Testis (tissue), 3 donors: ENCODE data around the gene ABL2. TPM values are rescaled to one million over a fixed set of nuclear protein-coding genes. Genes with fewer than 3 reads are reported as not detected.
A peak's percentile ranks its signal among the peaks of the same experiment; 100 is the strongest.

Experiments
- DNase-seq: peaks from one replicate; pipeline ENCODE4 v3.0.0-alpha.2; 2019
- H3K27ac ChIP-seq, 2 donors: fragments of 200-600 bp; sonication (generic); one replicate each; pipeline ENCODE4 v1.5.1; 2019
- H3K27me3 ChIP-seq: fragments of 200-600 bp; sonication (generic); one replicate; pipeline ENCODE4 v1.5.1; 2019
- H3K36me3 ChIP-seq: fragments of 200-600 bp; sonication (generic); one replicate; pipeline ENCODE4 v1.5.1; 2017; ENCODE audit warnings: low read depth; ENCODE audit errors: missing control alignments
- H3K4me1 ChIP-seq: fragments of 200-600 bp; sonication (generic); one replicate; pipeline ENCODE4 v1.5.1; 2019
- H3K4me3 ChIP-seq, 2 donors: fragments of 200-600 bp; sonication (generic); one replicate each; pipeline ENCODE4 v1.5.1; 2017 to 2019
- H3K9me3 ChIP-seq: fragments of 200-600 bp; sonication (generic); one replicate; pipeline ENCODE4 v1.5.1; 2017
- CTCF ChIP-seq, 3 experiments: fragments of 450-650 bp in 2 of 3; fragments of 200-600 bp in 1 of 3; sonication (generic) in 1 of 3; IDR thresholded peaks; one replicate each; pipeline ENCODE4 v1.5.1; 2016 to 2019; ENCODE audit warnings: antibody characterized with exemption in 3 of 3, mild to moderate bottlenecking in 2 of 3, moderate library complexity in 1 of 3
- POLR2A ChIP-seq: fragments of 450-650 bp; IDR thresholded peaks from one replicate; pipeline ENCODE4 v1.6.1; 2017; ENCODE audit warnings: antibody characterized with exemption, mild to moderate bottlenecking, moderate library complexity
- WGBS, 2 donors: methylation state at CpG; one replicate each; pipeline ENCODE4 v1.1.5; 2018; 5-methylcytosine and 5-hydroxymethylcytosine counted together
- intact Hi-C: fragments of 100-400 bp; cut with DNase I; formaldehyde crosslinking; loops from one replicate; pipeline ENCODE4 v1.15.1; 2023; ENCODE audit warnings: low total_unique reads
- polyA plus RNA-seq: library from polyadenylated mRNA; stranded (reverse); fragments of 350-450 nt; fragmentation: Illumina TruSeq; extraction: RNeasy Lipid Tissue Mini Kit (QIAGEN cat#74804); gene quantifications from one replicate; pipeline ENCODE4 v1.2.3, GENCODE V29; 2014; ENCODE audit warnings: low read depth, low replicate concordance; ENCODE audit not compliant: insufficient read depth
- total RNA-seq, 2 donors: library from RNA; depleted of rRNA; stranded (reverse); fragments of >200 nt; gene quantifications; one replicate each; pipeline ENCODE4 v1.2.3, GENCODE V29; 2016

Gene ABL2
- total and polyA plus RNA-seq, 3 donors from 2014 or later = 12.4 to 22.9 (median 21.9) TPM

- Histone ChIP-seq H3K36me3 (no peaks in the 10 kb centered on the region), H3K4me1 (no peaks in the 10 kb centered on the region), H3K9me3 (no peaks in the 10 kb centered on the region), H3K27me3 (no peaks in the 10 kb centered on the region), H3K27ac (no peak overlapping the region), H3K4me3 (no peak overlapping the region)
- no peak for DNase-seq
- TF ChIP-seq POLR2A = no peak
- peak in 1 of 3 experiments; percentile 11 for TF ChIP-seq CTCF (IDR thresholded peaks at IDR 0.05)
- WGBS, 2 donors = 63 to 64% methylated on average over 2 of the region's 2 CpGs
- intact Hi-C loops = loop anchor here (10.0 kb wide), 1 partner anchor 109 kb away; the partner anchor contains the start of gene TOR3A
These were observed 35.4 kb downstream of the ABL2 start for GRCh38 chr1:179194068-179194537.

DNA sequence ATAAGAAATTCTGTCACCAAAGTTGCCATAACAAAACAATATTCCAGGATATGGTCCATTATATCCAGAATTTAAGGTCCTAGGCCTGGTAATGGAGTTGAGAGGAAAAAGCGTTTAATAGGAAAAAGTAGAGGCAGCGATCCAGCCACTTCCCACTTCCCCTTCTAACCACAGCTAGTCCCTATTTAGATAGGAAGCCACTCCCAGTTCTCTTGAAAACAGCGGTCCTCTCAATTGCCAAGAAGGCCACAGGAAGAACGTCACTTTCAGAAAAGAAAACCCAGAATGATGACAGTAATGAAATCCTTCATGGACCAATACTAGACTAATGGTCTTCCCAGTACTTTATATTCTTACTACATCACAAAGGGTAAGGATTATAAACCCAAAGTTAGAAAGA is 38.6 kb downstream of the ABL2 start:
- Histone ChIP-seq H3K36me3 (no peaks in the 10 kb centered on the region), H3K27ac (no peak overlapping the region), H3K9me3 (no peaks in the 10 kb centered on the region), H3K4me3 (no peak overlapping the region), H3K4me1 (no peaks in the 10 kb centered on the region), H3K27me3 (no peaks in the 10 kb centered on the region)
- intact Hi-C loops = loop anchor here (10.0 kb wide), 1 partner anchor 106 kb away; the partner anchor contains the start of gene TOR3A
- DNase-seq = no peak
- TF ChIP-seq CTCF (IDR thresholded peaks at IDR 0.05) (no peak), POLR2A (no peak)
- WGBS, 2 donors = 77 to 80% methylated on average over 4 of the region's 4 CpGs

GRCh38 chr1:179187735-179188471 is 41.6 kb downstream of the ABL2 start:
- TF ChIP-seq CTCF (IDR thresholded peaks at IDR 0.05) (no peak), POLR2A (no peak)
- intact Hi-C loops = no loop called here
- H3K27ac ChIP-seq = no peak overlapping the region
- 91 to 92% methylated on average over 8 of the region's 8 CpGs for WGBS, 2 donors
- H3K9me3 ChIP-seq = no peaks in the 10 kb centered on the region
- no peak for DNase-seq
- no peaks in the 10 kb centered on the region for H3K27me3 ChIP-seq
- no peaks in the 10 kb centered on the region for H3K4me1 ChIP-seq
- H3K36me3 ChIP-seq = no peaks in the 10 kb centered on the region
- H3K4me3 ChIP-seq = no peak overlapping the region

DNA sequence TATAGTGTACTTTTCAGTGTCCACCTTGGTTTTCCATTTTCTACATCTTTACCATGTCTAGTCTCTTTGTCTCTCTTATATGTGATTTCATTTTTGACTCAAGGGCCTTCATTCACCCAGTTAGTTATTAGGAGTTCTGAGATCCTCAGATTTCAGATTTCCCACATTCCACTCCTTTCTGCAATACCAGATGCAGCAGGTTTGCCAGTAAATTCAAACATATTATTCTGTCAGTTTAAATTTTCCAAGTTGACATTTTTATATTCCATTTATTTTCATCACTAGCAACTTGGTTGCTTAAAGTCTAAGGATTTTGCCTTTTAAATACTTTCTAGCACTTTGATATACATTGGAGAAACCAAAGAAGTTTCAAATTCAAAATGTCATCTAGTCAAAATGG is 42.4 kb downstream of the ABL2 start:
- Histone ChIP-seq H3K36me3 (no peaks in the 10 kb centered on the region), H3K9me3 (no peaks in the 10 kb centered on the region), H3K4me3 (no peak overlapping the region), H3K27me3 (no peaks in the 10 kb centered on the region), H3K4me1 (no peaks in the 10 kb centered on the region), H3K27ac (no peak overlapping the region)
- intact Hi-C loops = no loop called here
- no peak for TF ChIP-seq POLR2A
- TF ChIP-seq CTCF (IDR thresholded peaks at IDR 0.05) = no peak
- no peak for DNase-seq

- no peaks in the 10 kb centered on the region for H3K9me3 ChIP-seq
- no peak overlapping the region for H3K4me3 ChIP-seq
- intact Hi-C loops = no loop called here
- no peak overlapping the region for H3K27ac ChIP-seq
- DNase-seq = no peak
- H3K4me1 ChIP-seq = peaks cover 10% of the 10 kb centered on the region
- WGBS, 2 donors = 76 to 83% methylated on average over 1 of the region's 1 CpG
- no peak for TF ChIP-seq CTCF (IDR thresholded peaks at IDR 0.05)
- TF ChIP-seq POLR2A = no peak
- H3K36me3 ChIP-seq = no peaks in the 10 kb centered on the region
- H3K27me3 ChIP-seq = no peaks in the 10 kb centered on the region
These were observed 45.1 kb downstream of the ABL2 start for GRCh38 chr1:179184403-179184802.
